Fibroblast of lung (primary cell): ENCODE results near the gene TMEM191B.
"Not testable (repeated sequence)": the region's sequence is repeated elsewhere in the genome, so short reads cannot be mapped to it uniquely, and the experiment has no call there.

Source experiments
- EZH2 ChIP-seq: IDR thresholded peaks from 2 replicates; pipeline ENCODE4 v1.5.1; 2012; ENCODE audit warnings: low read length, control low read depth, mild to moderate bottlenecking; ENCODE audit errors: missing control alignments
- TF ChIP-seq, protein P1 (sequence below), 2 donors: IDR thresholded peaks in 1 of 2; conservative IDR thresholded peaks in 1 of 2; 1 replicate in 1 of 2; 2 replicates in 1 of 2; pipeline ENCODE4 v1.5.1; 2011 to 2012; ENCODE audit warnings: low read length in 2 of 2, control low read depth in 1 of 2, inconsistent platforms in 1 of 2, low read depth in 1 of 2, mild to moderate bottlenecking in 1 of 2

DNA sequence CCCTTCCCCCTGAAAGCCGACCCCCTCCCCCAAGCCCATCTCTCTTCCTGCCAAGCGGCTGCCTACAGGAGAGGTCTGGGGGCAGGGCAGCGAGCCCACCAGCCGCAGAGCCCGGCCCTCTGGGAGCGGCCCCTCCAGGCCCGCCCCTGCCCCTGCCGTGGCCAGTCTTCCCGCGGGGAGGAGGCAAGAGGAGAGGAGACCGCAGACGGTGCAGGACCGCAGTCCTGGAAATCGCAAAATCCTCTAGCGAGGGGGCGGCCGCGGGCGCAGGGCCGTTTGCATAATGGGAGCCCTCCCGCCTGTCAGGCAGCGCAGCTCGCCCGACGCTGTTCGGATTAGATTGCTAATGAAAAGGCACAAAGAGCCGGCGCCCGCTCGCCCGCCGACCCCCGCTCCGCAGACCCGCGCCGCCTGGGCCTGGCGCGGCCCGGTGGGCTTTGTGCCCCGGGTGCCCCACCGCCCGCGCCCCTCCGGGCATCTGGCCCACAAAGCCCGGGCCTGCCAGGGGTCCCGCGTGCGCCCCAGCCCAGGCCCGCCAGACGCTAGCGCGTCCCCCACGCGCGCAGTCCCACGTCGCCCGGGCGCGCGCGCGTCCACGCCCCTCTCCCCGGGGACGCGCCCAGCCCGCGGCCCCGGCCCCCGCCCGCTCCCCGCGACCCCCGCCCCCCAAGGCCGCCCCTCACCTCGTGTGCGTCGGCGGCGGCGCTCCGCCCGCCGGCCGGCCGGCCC is 49.7 kb downstream of the TMEM191B start:
- TF ChIP-seq, protein P1, sequence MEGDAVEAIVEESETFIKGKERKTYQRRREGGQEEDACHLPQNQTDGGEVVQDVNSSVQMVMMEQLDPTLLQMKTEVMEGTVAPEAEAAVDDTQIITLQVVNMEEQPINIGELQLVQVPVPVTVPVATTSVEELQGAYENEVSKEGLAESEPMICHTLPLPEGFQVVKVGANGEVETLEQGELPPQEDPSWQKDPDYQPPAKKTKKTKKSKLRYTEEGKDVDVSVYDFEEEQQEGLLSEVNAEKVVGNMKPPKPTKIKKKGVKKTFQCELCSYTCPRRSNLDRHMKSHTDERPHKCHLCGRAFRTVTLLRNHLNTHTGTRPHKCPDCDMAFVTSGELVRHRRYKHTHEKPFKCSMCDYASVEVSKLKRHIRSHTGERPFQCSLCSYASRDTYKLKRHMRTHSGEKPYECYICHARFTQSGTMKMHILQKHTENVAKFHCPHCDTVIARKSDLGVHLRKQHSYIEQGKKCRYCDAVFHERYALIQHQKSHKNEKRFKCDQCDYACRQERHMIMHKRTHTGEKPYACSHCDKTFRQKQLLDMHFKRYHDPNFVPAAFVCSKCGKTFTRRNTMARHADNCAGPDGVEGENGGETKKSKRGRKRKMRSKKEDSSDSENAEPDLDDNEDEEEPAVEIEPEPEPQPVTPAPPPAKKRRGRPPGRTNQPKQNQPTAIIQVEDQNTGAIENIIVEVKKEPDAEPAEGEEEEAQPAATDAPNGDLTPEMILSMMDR (conservative IDR thresholded peaks at IDR 0.05 in 1 of 2, IDR thresholded peaks at IDR 0.05 in 1 of 2; ENCODE audit: low read depth in 1 of 2, low read length in 2 of 2) = not testable (repeated sequence)
- TF ChIP-seq EZH2 = not testable (repeated sequence)
